K562 (cell line): ENCODE data around the gene CFD. TPM values are rescaled to one million over a fixed set of nuclear protein-coding genes. Genes with fewer than 3 reads are reported as not detected.
A peak's percentile ranks its signal among the peaks of the same experiment; 100 is the strongest.

Source experiments
- ATAC-seq: fragments of 200-7000 bp; cut with Tn5 transposase; 3 replicates; pipeline ENCODE4 v1.9.1; 2020; ENCODE audit warnings: moderate library complexity
- BruUV-seq: library from RNA; stranded (reverse); fragments of 400-500 nt; replicated peaks from 2 replicates; lab custom pipeline; 2021; lab: Mats Ljungman, UMichigan
- CTCF ChIA-PET: fragments of 300-600 bp; formaldehyde crosslinking; extraction: SDS; loops from one replicate; lab custom pipeline; 2021; ENCODE audit warnings: low intra/inter-chr PET ratio; lab: Yijun Ruan, JAX
- POLR2A ChIA-PET: fragments of 300-600, 350-650 bp; sonication (Branson Sonifier 250); formaldehyde crosslinking; extraction: SDS; loops from one replicate; lab custom pipeline; 2021; ENCODE audit warnings: antibody characterized with exemption, inconsistent platforms; lab: Yijun Ruan, JAX
- DNase-seq, 4 experiments: peaks; one replicate each; pipeline versions ENCODE4 v3.0.0 to v3.0.0-alpha.2; 2011 to 2018; ENCODE audit warnings: low spot score in 3 of 4, mixed read lengths in 3 of 4; ENCODE audit errors: extremely low read depth in 1 of 4
- FAIRE-seq: peaks from 2 replicates; lab custom pipeline; 2011; peaks lifted over from hg19 to GRCh38; lab: Jason Lieb, UNC
- H2AFZ ChIP-seq: 2 replicates; pipeline ENCODE4 v1.6.0; 2011; ENCODE audit warnings: low read depth, low read length, control low read depth, inconsistent platforms
- H3K27ac ChIP-seq: fragments of 200-600 bp; 3 replicates; pipeline ENCODE4 v1.8.0; 2011; ENCODE audit warnings: low read depth, mild to moderate bottlenecking, control low read depth, inconsistent platforms, low read length, moderate library complexity, mixed read lengths; ENCODE audit errors: extremely low read depth
- H3K27me3 ChIP-seq, 2 experiments: fragments of 300-600 bp in 1 of 2; 2 replicates in 1 of 2; 3 replicates in 1 of 2; pipeline versions ENCODE4 v1.6.0 to v1.8.0; 2011; ENCODE audit warnings: inconsistent platforms in 2 of 2, low read length in 2 of 2, mild to moderate bottlenecking in 1 of 2, mixed read lengths in 1 of 2, moderate library complexity in 1 of 2; ENCODE audit not compliant: control insufficient read depth in 2 of 2, insufficient read depth in 2 of 2
- H3K36me3 ChIP-seq: fragments of 300-600 bp; 3 replicates; pipeline ENCODE4 v1.8.0; 2011; ENCODE audit warnings: mild to moderate bottlenecking, low read length, inconsistent platforms; ENCODE audit not compliant: control insufficient read depth, insufficient read depth
- H3K4me1 ChIP-seq, 2 experiments: fragments of 200-600 bp in 1 of 2; replicated peaks in 1 of 2; 2 replicates in 1 of 2; 3 replicates in 1 of 2; pipeline versions ENCODE4 v1.5.1 to v1.8.0; 2011; ENCODE audit warnings: inconsistent platforms in 2 of 2, low read length in 2 of 2, mild to moderate bottlenecking in 1 of 2, mixed read lengths in 1 of 2, moderate library complexity in 1 of 2; ENCODE audit not compliant: control insufficient read depth in 2 of 2, insufficient read depth in 2 of 2
- H3K4me2 ChIP-seq: 2 replicates; pipeline ENCODE4 v1.6.1; 2011; ENCODE audit warnings: low read length, control low read depth, inconsistent platforms, mixed read lengths; ENCODE audit not compliant: insufficient read depth
- H3K4me3 ChIP-seq: fragments of 200-600 bp; sonication (generic), shearing (Covaris generic); 2 replicates; pipeline ENCODE4 v1.5.1; 2016; ENCODE audit warnings: control low read depth, inconsistent platforms
- H3K79me2 ChIP-seq: fragments of 200-600 bp; 3 replicates; pipeline ENCODE4 v1.8.0; 2011; ENCODE audit warnings: low read length, inconsistent platforms; ENCODE audit not compliant: control insufficient read depth, insufficient read depth
- H3K9ac ChIP-seq, 2 experiments: 2 replicates each; pipeline versions ENCODE4 v1.6.0 to v1.6.1; 2011; ENCODE audit warnings: low read depth in 2 of 2, low read length in 2 of 2, control low read depth in 1 of 2, inconsistent platforms in 1 of 2, mild to moderate bottlenecking in 1 of 2, mixed read lengths in 1 of 2; ENCODE audit not compliant: insufficient read depth in 1 of 2
- H3K9me1 ChIP-seq: one replicate; pipeline ENCODE4 v1.6.0; 2011; ENCODE audit warnings: inconsistent platforms, mild to moderate bottlenecking, low read length, moderate library complexity; ENCODE audit not compliant: control insufficient read depth, insufficient read depth
- H3K9me3 ChIP-seq: replicated peaks from 2 replicates; pipeline ENCODE4 v1.5.1; 2011; ENCODE audit warnings: low read depth, low read length, inconsistent platforms; ENCODE audit not compliant: control insufficient read depth, insufficient read depth
- H4K20me1 ChIP-seq: replicated peaks from 2 replicates; pipeline ENCODE4 v1.6.1; 2011; ENCODE audit warnings: low read length, inconsistent platforms, mixed read lengths; ENCODE audit not compliant: control insufficient read depth, insufficient read depth
- AFF4 ChIP-seq: sonication (generic); formaldehyde crosslinking; IDR thresholded peaks from 2 replicates; pipeline ENCODE4 v1.8.0; 2023; ENCODE audit warnings: mild to moderate bottlenecking, missing genetic modification reagents
- DPF2 ChIP-seq: fragments of 450-650 bp; IDR thresholded peaks from 2 replicates; pipeline ENCODE4 v1.6.1; 2016
- ETS1 ChIP-seq: conservative IDR thresholded peaks from 2 replicates; pipeline ENCODE4 v1.6.1; 2011; ENCODE audit warnings: low read depth, mild to moderate bottlenecking, low read length; ENCODE audit not compliant: control insufficient read depth
- GTF2F1 ChIP-seq: IDR thresholded peaks from 2 replicates; pipeline ENCODE4 v1.6.1; 2011; ENCODE audit warnings: low read depth, low read length, improper control_type of control experiment
- POLR2G ChIP-seq: fragments of 200-400 bp; formaldehyde crosslinking; IDR thresholded peaks from 2 replicates; pipeline ENCODE4 v1.6.1; 2017; ENCODE audit warnings: low read depth, mild to moderate bottlenecking, antibody characterized with exemption, low read length, moderate library complexity
- RBFOX2 ChIP-seq: fragments of 200-400 bp; formaldehyde crosslinking; IDR thresholded peaks from 2 replicates; pipeline ENCODE4 v1.6.1; 2017; ENCODE audit warnings: low read depth, mild to moderate bottlenecking, low read length, moderate library complexity
- ZBTB11 ChIP-seq, 3 experiments: fragments of 200-800 bp in 1 of 3; fragments of 250-450 bp in 1 of 3; fragments of 450-650 bp in 1 of 3; sonication (Bioruptor Pico) in 1 of 3; sonication (Bioruptor generic) in 1 of 3; formaldehyde crosslinking in 1 of 3; IDR thresholded peaks; 2 replicates each; pipeline versions ENCODE4 v1.6.1 to v1.8.0; 2016 to 2022; ENCODE audit warnings: mild to moderate bottlenecking in 2 of 3, missing genetic modification characterization in 2 of 3, missing compliant biosample characterization in 1 of 3, moderate library complexity in 1 of 3
- WGBS: fragments of 100-300 bp; shearing (Covaris generic); methylation state at CpG from one replicate; pipeline ENCODE4 v1.1.6; 2016; ENCODE audit warnings: low coverage, mixed read lengths; ENCODE audit not compliant: insufficient coverage; ENCODE audit errors: missing lambda C conversion rate; 5-methylcytosine and 5-hydroxymethylcytosine counted together
- in situ Hi-C: fragments of 300-500 bp; cut with MboI; formaldehyde crosslinking; loops from 4 replicates; pipeline ENCODE4 v1.15.0; 2018; ENCODE audit warnings: inconsistent platforms, mixed read lengths
- intact Hi-C: fragments of 100-400 bp; cut with micrococcal nuclease; formaldehyde crosslinking; loops from 2 replicates; pipeline ENCODE4 v1.14.2; 2022
- polyA plus RNA-seq, 8 experiments: library from polyadenylated mRNA; depleted of rRNA in 4 of 8; stranded (reverse) in 5 of 8; unstranded in 3 of 8; fragments of >200 nt; fragmentation: Nextera tagmentation in 2 of 8; fragmentation: Illumina TruSeq in 1 of 8; extraction: Ambion mirVana in 2 of 8; extraction: Trizol in 1 of 8; gene quantifications; 2 replicates each; pipeline versions ENCODE4 v1.2.1 to v1.2.3, GENCODE V29; 2011 to 2014; ENCODE audit warnings: inconsistent platforms in 1 of 8, missing spikeins in 1 of 8
- total RNA-seq, 7 experiments: library from RNA; depleted of rRNA in 6 of 7; stranded (reverse); fragments of >200 nt in 6 of 7; fragmentation: Illumina TruSeq in 2 of 7; extraction: Trizol in 2 of 7; gene quantifications; 2 replicates each; pipeline versions ENCODE4 v1.2.1 to v1.2.3, GENCODE V29; 2011 to 2021; ENCODE audit warnings: low replicate concordance in 1 of 7

The CFD gene
- total and polyA plus RNA-seq, 9 of the 15 experiments (the other 6 are each of a cell fraction or from before 2014, with no cell fraction given) = 0.52 to 59.4 (median 7.6) TPM

- DNase-seq = peak in 3 of 4 experiments; percentile 56 to 79 (median 70)
- H3K4me1 ChIP-seq = peaks cover 15 to 67% of the 10 kb centered on the region in 2 experiments
- peak within 1 kb of the TSS; percentile 62 to 93 for H3K9ac ChIP-seq
- ChIA-PET POLR2A (interaction anchor here (0.6 kb wide), 2 partner anchors 57 to 301 kb away, joined by 3 to 4 read pairs; no protein-coding TSS in a partner anchor), CTCF (no interaction called here)
- H3K27me3 ChIP-seq = no peaks in the 10 kb centered on the region
- H3K4me2 ChIP-seq = peak within 1 kb of the TSS; percentile 71
- BruUV-seq = no TSS peak
- 1% methylated on average over 13 of the region's 86 CpGs for WGBS
- ATAC-seq = peak; percentile 64
- H3K27ac ChIP-seq = peak within 1 kb of the TSS; percentile 83
- H2AFZ ChIP-seq = peak within 1 kb of the TSS; percentile 68
- H3K36me3 ChIP-seq = no peaks in the 10 kb centered on the region
- intact Hi-C loops (no loop called here), in situ Hi-C loops (no loop called here)
- peak within 1 kb of the TSS; percentile 85 for H3K4me3 ChIP-seq
- no peaks in the 10 kb centered on the region for H4K20me1 ChIP-seq
- no peaks in the 10 kb centered on the region for H3K9me3 ChIP-seq
- H3K9me1 ChIP-seq = no peaks in the 10 kb centered on the region
- peaks cover 22% of the 10 kb centered on the region; the same call in 2 of the 3 replicates for H3K79me2 ChIP-seq
- no peak for FAIRE-seq
- no peak for TF ChIP-seq ZBTB11 (CRISPR knock-in tag; IDR thresholded peaks at IDR 0.05)
- TF ChIP-seq AFF4 = no peak
- peak; percentile 43; the same call in 1 of the 2 replicates for TF ChIP-seq POLR2G
- TF ChIP-seq GTF2F1 = no peak
- TF ChIP-seq ETS1 = no peak
- no peak for TF ChIP-seq DPF2
- TF ChIP-seq RBFOX2 = 0 out of 2 replicates have a peak, but pooled peaks have one; percentile 22
Observed at GRCh38 chr19:821825-822503, 37.5 kb upstream of the CFD start, which contains the start of gene PLPPR3. PLPPR3 (minus strand) TSS chr19:821955; CDS start chr19:821559, 396 bp downstream.
